OCI-LY1 (cell line): ENCODE measurements around the gene IGFBP7.

ENCODE experiments used
- H2AFZ ChIP-seq: fragments of 200-600 bp; sonication (generic), shearing (Covaris generic); 2 replicates; pipeline ENCODE4 v1.6.0; 2014; ENCODE audit warnings: antibody characterized with exemption, mild to moderate bottlenecking, low read length
- H3F3A ChIP-seq: fragments of 200-600 bp; sonication (generic), shearing (Covaris generic); 2 replicates; pipeline ENCODE4 v1.6.0; 2014; ENCODE audit warnings: mild to moderate bottlenecking, antibody characterized with exemption, low read length, moderate library complexity; ENCODE audit not compliant: insufficient read depth
- H3K27ac ChIP-seq: fragments of 200-600 bp; sonication (generic); 2 replicates; pipeline ENCODE4 v1.5.1; 2014; ENCODE audit warnings: low read length, mixed run types, mild to moderate bottlenecking, low read depth; ENCODE audit not compliant: poor library complexity, severe bottlenecking
- H3K27me3 ChIP-seq: fragments of 200-600 bp; sonication (generic); 2 replicates; pipeline ENCODE4 v1.6.0; 2014; ENCODE audit warnings: antibody characterized with exemption, mild to moderate bottlenecking, low read length, moderate library complexity; ENCODE audit not compliant: insufficient read depth
- H3K36me3 ChIP-seq: fragments of 200-600 bp; sonication (generic); 2 replicates; pipeline ENCODE4 v1.6.1; 2014; ENCODE audit warnings: mild to moderate bottlenecking, antibody characterized with exemption, low read length, moderate library complexity, mixed read lengths; ENCODE audit not compliant: insufficient read depth
- H3K4me1 ChIP-seq: fragments of 200-600 bp; sonication (generic); 2 replicates; pipeline ENCODE4 v1.5.1; 2014; ENCODE audit warnings: mild to moderate bottlenecking, low read length, moderate library complexity; ENCODE audit not compliant: insufficient read depth, severe bottlenecking
- H3K4me2 ChIP-seq: fragments of 200-600 bp; sonication (generic), shearing (Covaris generic); 2 replicates; pipeline ENCODE4 v1.6.1; 2014; ENCODE audit warnings: low read length
- H3K4me3 ChIP-seq: fragments of 200-600 bp; sonication (generic); 2 replicates; pipeline ENCODE4 v1.5.1; 2014; ENCODE audit warnings: low read length, low read depth, mild to moderate bottlenecking, mixed read lengths; ENCODE audit not compliant: poor library complexity, severe bottlenecking
- H3K79me2 ChIP-seq: fragments of 200-600 bp; shearing (Covaris generic); 2 replicates; pipeline ENCODE4 v1.6.1; 2016; ENCODE audit warnings: mixed run types, low read length, mixed read lengths; ENCODE audit not compliant: insufficient read depth
- H3K9ac ChIP-seq: fragments of 200-600 bp; sonication (generic), shearing (Covaris generic); 2 replicates; pipeline ENCODE4 v1.6.1; 2014; ENCODE audit warnings: mild to moderate bottlenecking, low read length, mixed read lengths
- H3K9me2 ChIP-seq: fragments of 200-600 bp; sonication (generic), shearing (Covaris generic); 2 replicates; pipeline ENCODE4 v1.6.1; 2014; ENCODE audit warnings: low read depth, mild to moderate bottlenecking, low read length, mixed read lengths
- H3K9me3 ChIP-seq: fragments of 200-600 bp; shearing (Covaris generic); 2 replicates; pipeline ENCODE4 v1.6.1; 2014; ENCODE audit warnings: low read length, mixed read lengths
- H4K20me1 ChIP-seq: fragments of 200-600 bp; sonication (generic), shearing (Covaris generic); 2 replicates; pipeline ENCODE4 v1.6.0; 2016; ENCODE audit warnings: mild to moderate bottlenecking, low read length; ENCODE audit not compliant: insufficient read depth
- EZH2 ChIP-seq: fragments of 200-600 bp; sonication (generic), shearing (Covaris generic); IDR thresholded peaks from 2 replicates; pipeline ENCODE4 v1.8.0; 2017; ENCODE audit warnings: borderline replicate concordance, mixed run types, mild to moderate bottlenecking, antibody characterized with exemption, low read length, moderate library complexity, mixed read lengths
- TF ChIP-seq, protein P1 (sequence below): fragments of 200-600 bp; sonication (generic), shearing (Covaris generic); IDR thresholded peaks from 2 replicates; pipeline ENCODE4 v1.5.1; 2017; ENCODE audit warnings: mild to moderate bottlenecking, antibody characterized with exemption, low read length, moderate library complexity, mixed read lengths

The IGFBP7 gene

DNA sequence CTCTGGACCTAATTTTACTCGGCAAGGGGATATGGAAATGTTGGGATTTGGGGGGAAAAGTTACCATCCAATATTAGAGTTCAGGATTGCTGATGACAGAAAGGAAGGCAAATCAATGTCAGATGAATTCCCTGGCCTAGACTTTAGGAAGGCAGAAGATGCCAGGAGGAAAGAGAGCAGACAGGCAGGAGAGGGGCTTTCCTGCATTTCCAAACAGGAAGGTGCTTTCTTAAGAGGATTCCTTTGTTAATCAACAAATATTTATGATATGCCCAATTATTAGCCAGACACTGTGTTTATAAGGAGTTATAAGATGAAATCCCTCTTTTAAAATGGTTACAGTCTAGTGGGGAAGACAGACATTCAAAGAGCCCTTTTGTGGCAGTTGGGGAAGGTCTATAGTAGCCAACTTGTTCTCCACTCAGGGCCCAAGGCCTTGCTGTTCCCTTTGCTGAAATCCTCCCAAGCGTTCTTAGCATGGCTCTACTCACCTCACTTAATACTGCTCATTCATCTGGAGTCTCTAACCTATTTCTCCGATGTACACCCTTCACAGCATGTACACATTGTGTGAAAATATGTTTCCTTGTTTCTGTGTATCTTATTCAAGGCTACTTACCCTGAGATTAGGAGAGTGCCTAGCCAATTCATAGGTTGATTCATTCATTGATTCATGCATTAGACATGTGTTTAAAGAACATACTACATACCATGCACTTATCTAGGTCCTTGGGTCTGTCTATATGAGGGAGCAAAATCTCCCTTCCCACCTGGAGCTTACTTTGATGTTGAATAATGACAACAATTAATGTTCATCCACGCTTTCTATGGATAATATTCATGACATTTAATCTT lies 5.3 kb downstream of the IGFBP7 start:
- no peaks in the 10 kb centered on the region for H3K9me3 ChIP-seq
- H3K36me3 ChIP-seq = no peaks in the 10 kb centered on the region
- no peak overlapping the region for H3K27ac ChIP-seq
- H2AFZ ChIP-seq = no peak overlapping the region
- H3K9ac ChIP-seq = no peak overlapping the region
- no peaks in the 10 kb centered on the region for H3K4me1 ChIP-seq
- H3K27me3 ChIP-seq = no peaks in the 10 kb centered on the region
- H4K20me1 ChIP-seq = no peaks in the 10 kb centered on the region
- no peaks in the 10 kb centered on the region for H3K79me2 ChIP-seq
- TF ChIP-seq, protein P1, sequence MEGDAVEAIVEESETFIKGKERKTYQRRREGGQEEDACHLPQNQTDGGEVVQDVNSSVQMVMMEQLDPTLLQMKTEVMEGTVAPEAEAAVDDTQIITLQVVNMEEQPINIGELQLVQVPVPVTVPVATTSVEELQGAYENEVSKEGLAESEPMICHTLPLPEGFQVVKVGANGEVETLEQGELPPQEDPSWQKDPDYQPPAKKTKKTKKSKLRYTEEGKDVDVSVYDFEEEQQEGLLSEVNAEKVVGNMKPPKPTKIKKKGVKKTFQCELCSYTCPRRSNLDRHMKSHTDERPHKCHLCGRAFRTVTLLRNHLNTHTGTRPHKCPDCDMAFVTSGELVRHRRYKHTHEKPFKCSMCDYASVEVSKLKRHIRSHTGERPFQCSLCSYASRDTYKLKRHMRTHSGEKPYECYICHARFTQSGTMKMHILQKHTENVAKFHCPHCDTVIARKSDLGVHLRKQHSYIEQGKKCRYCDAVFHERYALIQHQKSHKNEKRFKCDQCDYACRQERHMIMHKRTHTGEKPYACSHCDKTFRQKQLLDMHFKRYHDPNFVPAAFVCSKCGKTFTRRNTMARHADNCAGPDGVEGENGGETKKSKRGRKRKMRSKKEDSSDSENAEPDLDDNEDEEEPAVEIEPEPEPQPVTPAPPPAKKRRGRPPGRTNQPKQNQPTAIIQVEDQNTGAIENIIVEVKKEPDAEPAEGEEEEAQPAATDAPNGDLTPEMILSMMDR = no peak
- TF ChIP-seq EZH2 = no peak
- H3K9me2 ChIP-seq = no peaks in the 10 kb centered on the region
- H3K4me2 ChIP-seq = no peak overlapping the region
- H3F3A ChIP-seq = no peaks in the 10 kb centered on the region
- H3K4me3 ChIP-seq = no peak overlapping the region

DNA sequence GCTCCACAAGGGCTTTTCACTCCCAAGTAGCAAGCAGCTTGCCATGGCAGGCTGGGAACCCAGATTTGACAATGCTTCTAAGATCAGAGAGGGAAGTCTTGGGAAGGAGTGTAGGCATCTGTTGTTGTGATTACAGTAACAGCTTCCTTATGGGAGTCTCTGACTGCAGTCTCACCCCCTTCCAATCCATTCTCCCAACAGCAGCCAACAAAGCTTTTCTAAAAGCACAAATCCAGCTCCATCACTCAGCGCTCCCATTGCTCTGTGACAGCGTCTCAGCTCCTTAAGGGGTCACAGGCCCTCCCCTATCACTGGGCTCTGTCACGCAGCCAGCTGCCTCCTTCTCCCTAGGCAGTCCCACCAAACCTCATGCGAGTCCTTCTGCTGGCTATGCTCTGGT lies 7.1 kb downstream of the IGFBP7 start:
- H3K27me3 ChIP-seq = no peaks in the 10 kb centered on the region
- TF ChIP-seq, protein P1 = no peak
- no peak for TF ChIP-seq EZH2
- no peaks in the 10 kb centered on the region for H3K4me1 ChIP-seq
- no peak overlapping the region for H2AFZ ChIP-seq
- no peak overlapping the region for H3K4me2 ChIP-seq
- no peaks in the 10 kb centered on the region for H3K36me3 ChIP-seq
- H3K9ac ChIP-seq = no peak overlapping the region
- H3K4me3 ChIP-seq = no peak overlapping the region
- H3K9me2 ChIP-seq = no peaks in the 10 kb centered on the region
- no peaks in the 10 kb centered on the region for H4K20me1 ChIP-seq
- no peaks in the 10 kb centered on the region for H3K79me2 ChIP-seq
- H3K27ac ChIP-seq = no peak overlapping the region
- no peaks in the 10 kb centered on the region for H3F3A ChIP-seq
- H3K9me3 ChIP-seq = no peaks in the 10 kb centered on the region

DNA sequence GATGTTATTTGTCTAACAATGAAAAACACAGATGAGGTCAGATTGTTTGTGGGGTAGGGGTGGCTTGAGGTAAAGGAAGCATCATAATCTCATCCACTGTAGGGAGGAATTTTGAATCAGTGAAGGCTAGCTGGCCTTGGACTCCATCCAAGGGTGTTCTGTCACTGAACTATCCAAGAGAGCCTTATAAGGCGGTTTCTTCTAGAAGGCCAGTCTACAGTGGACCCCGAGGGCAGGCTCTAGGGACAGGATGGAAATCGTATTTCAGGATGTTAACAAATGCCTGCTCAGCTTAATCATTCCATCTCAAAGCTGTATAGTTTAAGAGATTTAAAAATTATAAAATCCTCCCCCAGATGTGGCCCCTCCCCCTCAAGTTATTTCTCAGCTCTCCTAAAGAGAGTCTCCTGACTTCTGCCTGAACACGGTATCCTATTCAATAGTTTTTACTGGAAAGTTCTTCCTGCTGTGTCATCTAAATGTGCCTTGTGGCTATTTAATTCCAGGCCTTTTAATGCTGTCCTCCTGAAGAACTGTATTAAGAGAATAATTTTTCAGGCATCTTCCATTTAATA lies 8.0 kb downstream of the IGFBP7 start:
- no peak overlapping the region for H3K9ac ChIP-seq
- H3K9me3 ChIP-seq = no peaks in the 10 kb centered on the region
- no peaks in the 10 kb centered on the region for H3K27me3 ChIP-seq
- H4K20me1 ChIP-seq = no peaks in the 10 kb centered on the region
- no peaks in the 10 kb centered on the region for H3K79me2 ChIP-seq
- H3K36me3 ChIP-seq = no peaks in the 10 kb centered on the region
- H3K4me1 ChIP-seq = no peaks in the 10 kb centered on the region
- H3K4me3 ChIP-seq = no peak overlapping the region
- H3K4me2 ChIP-seq = no peak overlapping the region
- no peaks in the 10 kb centered on the region for H3K9me2 ChIP-seq
- TF ChIP-seq, protein P1 = no peak
- no peak for TF ChIP-seq EZH2
- H2AFZ ChIP-seq = no peak overlapping the region
- no peaks in the 10 kb centered on the region for H3F3A ChIP-seq
- no peak overlapping the region for H3K27ac ChIP-seq
